GM10266 (cell line): ENCODE data around the gene ANKRD33B.
"Not testable (repeated sequence)": the region's sequence is repeated elsewhere in the genome, so short reads cannot be mapped to it uniquely, and the experiment has no call there.

Experiments used
- DNase-seq: peaks from one replicate; pipeline ENCODE4 v3.0.0; 2012; ENCODE audit errors: extremely low spot score
- CTCF ChIP-seq: IDR thresholded peaks from 2 replicates; pipeline ENCODE4 v1.5.1; 2012; ENCODE audit warnings: mild to moderate bottlenecking, low read depth; ENCODE audit not compliant: control insufficient read depth, insufficient read depth; ENCODE audit errors: missing control alignments

The ANKRD33B gene

GRCh38 chr5:10661401-10661800 is 97.5 kb downstream of the ANKRD33B start:
- DNase-seq, result no peak
- TF ChIP-seq CTCF, result no peak

DNA sequence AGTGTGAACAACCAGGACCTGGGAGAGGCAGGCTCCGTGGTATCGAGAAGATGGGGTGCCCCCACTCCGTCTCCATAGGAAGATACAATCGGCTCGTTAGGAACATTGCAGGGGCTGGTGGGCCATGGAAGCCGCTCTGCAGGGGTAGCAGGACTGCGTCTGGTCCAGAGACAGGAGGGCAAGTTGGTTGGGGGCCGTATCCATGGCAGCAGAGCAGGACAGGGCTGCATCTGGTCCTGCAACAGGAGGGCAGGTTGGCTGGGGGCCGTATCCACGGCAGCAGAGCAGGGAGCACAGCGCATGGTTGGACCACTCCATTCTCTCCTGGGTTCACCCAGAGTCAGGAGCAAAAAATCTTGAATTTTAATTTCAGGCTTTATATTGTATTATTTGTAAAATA is 98.2 kb downstream of the ANKRD33B start:
- no peak for TF ChIP-seq CTCF
- no peak for DNase-seq

DNA sequence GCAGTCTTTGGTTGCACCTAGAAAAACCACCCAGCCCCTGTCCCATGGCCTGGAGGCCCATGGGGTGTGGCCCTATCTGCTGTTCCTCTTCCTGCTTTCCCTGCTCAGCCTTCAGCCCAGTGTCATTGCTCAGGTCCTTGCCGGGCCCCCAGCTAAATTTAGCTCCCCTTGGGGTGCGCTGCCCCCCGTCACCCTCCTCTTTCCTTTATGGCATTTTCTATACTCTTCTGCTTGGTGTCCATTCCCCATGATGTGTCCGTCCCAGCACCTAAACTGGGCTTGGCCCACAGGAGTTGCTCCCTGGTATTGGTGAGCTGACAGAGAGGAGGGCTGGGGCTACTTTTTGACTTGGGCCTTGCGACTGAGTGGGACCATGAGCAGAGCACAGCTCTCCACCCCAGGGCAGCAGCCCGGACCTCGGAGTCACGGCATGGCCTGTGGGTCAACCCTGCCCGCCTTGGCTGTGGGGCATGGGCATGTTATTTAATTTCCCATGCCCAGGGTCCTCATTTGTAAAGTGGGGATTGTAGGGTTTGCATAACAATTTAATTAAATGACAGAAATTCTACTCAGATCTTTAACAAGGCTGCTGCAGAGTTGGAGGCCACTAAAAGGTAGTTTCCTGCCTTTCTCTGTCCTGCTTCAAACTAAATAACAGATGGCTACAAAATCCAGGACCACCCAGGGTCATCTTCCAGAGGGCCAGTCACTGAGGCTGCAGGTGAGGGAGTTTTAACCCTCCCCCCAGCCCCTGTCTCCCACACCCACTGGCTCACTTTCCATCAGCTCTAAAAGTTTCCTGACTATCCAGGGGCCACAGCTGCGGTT is 99.0 kb downstream of the ANKRD33B start:
- no peak for TF ChIP-seq CTCF
- no peak for DNase-seq

- TF ChIP-seq CTCF, result no peak
- DNase-seq, result no peak
Observed at GRCh38 chr5:10663489-10664179, 99.8 kb downstream of the ANKRD33B start.

DNA sequence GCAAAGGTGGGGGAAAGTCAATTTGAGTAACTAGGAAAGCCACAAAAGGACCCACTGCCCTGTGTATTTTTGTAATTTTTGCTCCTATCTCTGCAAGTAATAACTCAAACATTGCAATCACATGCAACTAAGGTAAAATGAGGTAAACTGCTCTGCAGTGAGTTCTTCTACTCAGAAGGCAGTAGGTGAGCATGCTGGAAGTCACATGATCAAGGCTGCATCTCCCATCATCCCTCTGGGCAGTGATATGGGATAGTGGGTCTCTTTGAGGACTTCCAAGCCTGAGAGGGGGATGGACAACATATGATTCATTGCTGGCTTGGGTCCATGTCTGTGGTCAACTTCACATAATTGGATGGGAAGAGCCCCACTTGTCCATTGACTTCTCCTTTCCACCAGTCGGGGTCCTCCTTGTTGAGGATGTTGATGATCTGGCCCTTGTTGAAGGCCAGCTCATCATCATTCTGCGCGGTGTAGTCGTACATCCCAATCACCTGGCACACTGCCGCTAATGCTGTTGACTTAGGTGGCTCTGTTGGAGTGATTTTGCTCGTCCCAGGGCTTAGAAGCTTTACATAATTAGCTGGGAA is 100.4 kb downstream of the ANKRD33B start:
- not testable (repeated sequence) for DNase-seq

DNA sequence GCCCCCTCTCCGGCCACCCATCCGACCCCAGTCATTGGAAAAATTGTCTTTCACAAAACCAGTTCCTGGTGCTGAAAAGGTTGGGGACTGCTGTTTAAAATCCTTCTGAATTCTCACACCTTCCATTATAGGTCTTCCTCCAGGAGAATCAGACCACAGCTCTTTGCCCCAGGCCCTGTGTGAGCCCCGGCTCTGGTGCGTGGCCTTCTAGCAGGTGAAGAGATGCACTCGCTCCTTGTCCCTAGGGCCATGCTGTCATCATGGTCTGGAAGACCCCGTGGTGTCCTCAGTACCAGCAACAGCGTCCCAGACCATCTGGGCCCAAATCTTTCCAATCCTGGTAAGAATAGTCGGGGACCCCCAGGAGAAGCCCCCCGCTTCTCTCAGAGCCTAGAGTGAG is 101.9 kb downstream of the ANKRD33B start:
- DNase-seq, result no peak
- no peak for TF ChIP-seq CTCF

- TF ChIP-seq CTCF, result no peak
Observed at GRCh38 chr5:10666531-10667299, 102.8 kb downstream of the ANKRD33B start.

More at GRCh38 chr5:10666531-10667299, 102.8 kb downstream of the ANKRD33B start:
- DNase-seq, result no peak
